ENCODE data around the gene VSTM4. TPM values are rescaled to one million over a fixed set of nuclear protein-coding genes. Genes with fewer than 3 reads are reported as not detected.

The VSTM4 gene
- total and polyA plus RNA-seq, 2 of the 4 experiments (the other 2 are of a cell fraction) = 2.4 to 2.9 TPM

GRCh38 chr10:49136525-49136924 lies 21.2 kb upstream of the VSTM4 start:
- DNase-seq = no peak
- intact Hi-C loops (cut with micrococcal nuclease) (no loop called here), in situ Hi-C loops (cut with MboI; ENCODE audit: low sequenced_read_pairs) (no loop called here), dilution Hi-C loops (cut with HindIII; ENCODE audit: low sequenced_read_pairs, unreplicated experiment) (no loop called here)
- no CpG with 5 or more reads among the region's 1 CpG for WGBS, 2 experiments (ENCODE audit: extremely low coverage in 2 of 2, insufficient read length in 1 of 2)
- no peak for ATAC-seq (ENCODE audit: low read depth)
- no peaks in the 10 kb centered on the region for H3K36me3 ChIP-seq (ENCODE audit: control insufficient read depth, insufficient read depth, low read length)
- no peak overlapping the region for H4K8ac ChIP-seq (ENCODE audit: low read depth in 2 of 2, low read length in 2 of 2)
- ChIA-PET POLR2A (ENCODE audit: unreplicated experiment) (no interaction called here), CTCF (no interaction called here)
- no peak overlapping the region for H3K56ac ChIP-seq (ENCODE audit: extremely low read depth, insufficient read depth, low read length)
- H2BK20ac ChIP-seq (ENCODE audit: low read depth, low read length) = no peak overlapping the region
- BruUV-seq (replicated peaks) = no TSS peak
- H3K4me3 ChIP-seq (ENCODE audit: insufficient read depth, low read depth, low read length) = no peak overlapping the region
- H4K20me1 ChIP-seq (ENCODE audit: insufficient read depth, low read length) = peaks cover 13% of the 10 kb centered on the region; the same call in 1 of the 2 replicates
- no peak overlapping the region for H2AFZ ChIP-seq (replicated peaks; ENCODE audit: low read length, poor library complexity)
- no peak overlapping the region for H2BK120ac ChIP-seq (ENCODE audit: low read depth, low read length)
- peaks cover 17% of the 10 kb centered on the region for H3K27me3 ChIP-seq (ENCODE audit: control insufficient read depth, insufficient read depth, low read length)
- no peak overlapping the region for H2BK5ac ChIP-seq (ENCODE audit: low read depth, low read length, poor library complexity, severe bottlenecking)
- TF ChIP-seq SMC3 (IDR thresholded peaks at IDR 0.05; ENCODE audit: low read depth, low read length) (no peak), MXI1 (IDR thresholded peaks at IDR 0.05; ENCODE audit: borderline replicate concordance, low read depth, low read length) (no peak), FOS (IDR thresholded peaks at IDR 0.05; ENCODE audit: low read depth, low read length) (no peak), RFX5 (IDR thresholded peaks at IDR 0.05; ENCODE audit: low read depth, low read length) (no peak), MAZ (IDR thresholded peaks at IDR 0.05; ENCODE audit: borderline replicate concordance, low read depth, low read length) (no peak), MAFK (IDR thresholded peaks at IDR 0.05; ENCODE audit: low read depth, low read length) (no peak), RCOR1 (IDR thresholded peaks at IDR 0.05; ENCODE audit: insufficient replicate concordance, low read length) (no peak), CHD1 (IDR thresholded peaks at IDR 0.05; ENCODE audit: low read depth, low read length) (no peak), NFE2L2 (IDR thresholded peaks at IDR 0.05; ENCODE audit: low read depth, low read length) (no peak), RAD21 (IDR thresholded peaks at IDR 0.05; ENCODE audit: low read length) (no peak), BHLHE40 (IDR thresholded peaks at IDR 0.05; ENCODE audit: low read depth, low read length) (no peak)
- TF ChIP-seq, protein P1, sequence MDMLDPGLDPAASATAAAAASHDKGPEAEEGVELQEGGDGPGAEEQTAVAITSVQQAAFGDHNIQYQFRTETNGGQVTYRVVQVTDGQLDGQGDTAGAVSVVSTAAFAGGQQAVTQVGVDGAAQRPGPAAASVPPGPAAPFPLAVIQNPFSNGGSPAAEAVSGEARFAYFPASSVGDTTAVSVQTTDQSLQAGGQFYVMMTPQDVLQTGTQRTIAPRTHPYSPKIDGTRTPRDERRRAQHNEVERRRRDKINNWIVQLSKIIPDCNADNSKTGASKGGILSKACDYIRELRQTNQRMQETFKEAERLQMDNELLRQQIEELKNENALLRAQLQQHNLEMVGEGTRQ (IDR thresholded peaks at IDR 0.05; ENCODE audit: low read depth, low read length) = no peak
- TF ChIP-seq, protein P2, sequence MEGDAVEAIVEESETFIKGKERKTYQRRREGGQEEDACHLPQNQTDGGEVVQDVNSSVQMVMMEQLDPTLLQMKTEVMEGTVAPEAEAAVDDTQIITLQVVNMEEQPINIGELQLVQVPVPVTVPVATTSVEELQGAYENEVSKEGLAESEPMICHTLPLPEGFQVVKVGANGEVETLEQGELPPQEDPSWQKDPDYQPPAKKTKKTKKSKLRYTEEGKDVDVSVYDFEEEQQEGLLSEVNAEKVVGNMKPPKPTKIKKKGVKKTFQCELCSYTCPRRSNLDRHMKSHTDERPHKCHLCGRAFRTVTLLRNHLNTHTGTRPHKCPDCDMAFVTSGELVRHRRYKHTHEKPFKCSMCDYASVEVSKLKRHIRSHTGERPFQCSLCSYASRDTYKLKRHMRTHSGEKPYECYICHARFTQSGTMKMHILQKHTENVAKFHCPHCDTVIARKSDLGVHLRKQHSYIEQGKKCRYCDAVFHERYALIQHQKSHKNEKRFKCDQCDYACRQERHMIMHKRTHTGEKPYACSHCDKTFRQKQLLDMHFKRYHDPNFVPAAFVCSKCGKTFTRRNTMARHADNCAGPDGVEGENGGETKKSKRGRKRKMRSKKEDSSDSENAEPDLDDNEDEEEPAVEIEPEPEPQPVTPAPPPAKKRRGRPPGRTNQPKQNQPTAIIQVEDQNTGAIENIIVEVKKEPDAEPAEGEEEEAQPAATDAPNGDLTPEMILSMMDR (conservative IDR thresholded peaks at IDR 0.05; ENCODE audit: low read depth, low read length) = no peak
- H3K4me2 ChIP-seq (ENCODE audit: low read depth, low read length) = no peak overlapping the region
- H3K18ac ChIP-seq (ENCODE audit: low read depth, low read length) = no peak overlapping the region
- no peak overlapping the region for H3K23ac ChIP-seq (ENCODE audit: low read depth, low read length)
- no peak overlapping the region for H3K4ac ChIP-seq (ENCODE audit: low read depth, low read length)
- peaks cover 25% of the 10 kb centered on the region for H3K9me1 ChIP-seq (ENCODE audit: insufficient read depth, low read length)
- no peak overlapping the region for H2AK5ac ChIP-seq (ENCODE audit: low read depth, low read length)
- H3K27ac ChIP-seq (ENCODE audit: insufficient read depth, low read length) = no peak overlapping the region
- no peak overlapping the region for H4K91ac ChIP-seq (ENCODE audit: insufficient read depth, low read depth, low read length)
- H3K79me1 ChIP-seq (ENCODE audit: low read depth in 1 of 2, low read length in 2 of 2) = no peaks in the 10 kb centered on the region
- H2AK9ac ChIP-seq (replicated peaks; ENCODE audit: low read depth, low read length, poor library complexity) = no peak overlapping the region
- peaks cover 32% of the 10 kb centered on the region for H3K4me1 ChIP-seq (ENCODE audit: control insufficient read depth, insufficient read depth, low read length)
- no peak overlapping the region for H3K9ac ChIP-seq (ENCODE audit: low read depth, low read length)
- no peak overlapping the region for H2BK15ac ChIP-seq (ENCODE audit: low read depth, low read length)
- no peak overlapping the region for H3K14ac ChIP-seq (replicated peaks; ENCODE audit: low read depth, low read length)
- no peaks in the 10 kb centered on the region for H3K9me3 ChIP-seq (ENCODE audit: control insufficient read depth, insufficient read depth, low read length)
- H4K5ac ChIP-seq (ENCODE audit: low read depth, low read length) = no peak overlapping the region
